ENCODE data around the gene TAAR6. TPM values are rescaled to one million over a fixed set of nuclear protein-coding genes. Genes with fewer than 3 reads are reported as not detected.
A peak's percentile ranks its signal among the peaks of the same experiment; 100 is the strongest.
"Not testable (repeated sequence)": the region's sequence is repeated elsewhere in the genome, so short reads cannot be mapped to it uniquely, and the experiment has no call there.

TAAR6 gene
- total and polyA plus RNA-seq, 10 donors, result not detected

DNA sequence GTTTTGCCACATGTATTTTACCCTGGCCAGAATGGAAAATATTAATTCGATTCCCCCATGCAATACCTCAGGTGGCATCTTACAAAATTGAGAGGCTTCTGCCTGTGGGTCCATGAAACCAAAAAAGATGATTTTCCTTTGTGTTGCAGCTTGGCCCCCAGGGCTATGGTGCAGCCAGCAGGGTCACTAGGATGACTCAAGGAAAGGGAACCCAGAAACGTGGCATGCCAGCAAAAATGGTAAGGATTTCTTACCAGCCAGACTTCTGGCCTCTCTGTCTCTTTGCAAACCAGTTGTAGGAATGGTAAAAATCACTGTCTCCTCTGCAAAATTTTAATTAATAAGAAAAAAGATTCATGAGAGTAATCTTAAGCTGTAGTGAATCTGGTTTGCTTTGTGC, 43.7 kb upstream of the TAAR6 start:
- no peak overlapping the region for H3K27ac ChIP-seq
- H3K27me3 ChIP-seq (replicated peaks in 1 of 7), result peaks cover 0 to 7% (median 0%) of the 10 kb centered on the region in 7 donors
- no peaks in the 10 kb centered on the region for H3K9me3 ChIP-seq
- peaks cover 0 to 10% (median 4%) of the 10 kb centered on the region in 6 donors for H3K4me1 ChIP-seq
- no peak overlapping the region for H3K4me3 ChIP-seq
- TF ChIP-seq, protein P1, sequence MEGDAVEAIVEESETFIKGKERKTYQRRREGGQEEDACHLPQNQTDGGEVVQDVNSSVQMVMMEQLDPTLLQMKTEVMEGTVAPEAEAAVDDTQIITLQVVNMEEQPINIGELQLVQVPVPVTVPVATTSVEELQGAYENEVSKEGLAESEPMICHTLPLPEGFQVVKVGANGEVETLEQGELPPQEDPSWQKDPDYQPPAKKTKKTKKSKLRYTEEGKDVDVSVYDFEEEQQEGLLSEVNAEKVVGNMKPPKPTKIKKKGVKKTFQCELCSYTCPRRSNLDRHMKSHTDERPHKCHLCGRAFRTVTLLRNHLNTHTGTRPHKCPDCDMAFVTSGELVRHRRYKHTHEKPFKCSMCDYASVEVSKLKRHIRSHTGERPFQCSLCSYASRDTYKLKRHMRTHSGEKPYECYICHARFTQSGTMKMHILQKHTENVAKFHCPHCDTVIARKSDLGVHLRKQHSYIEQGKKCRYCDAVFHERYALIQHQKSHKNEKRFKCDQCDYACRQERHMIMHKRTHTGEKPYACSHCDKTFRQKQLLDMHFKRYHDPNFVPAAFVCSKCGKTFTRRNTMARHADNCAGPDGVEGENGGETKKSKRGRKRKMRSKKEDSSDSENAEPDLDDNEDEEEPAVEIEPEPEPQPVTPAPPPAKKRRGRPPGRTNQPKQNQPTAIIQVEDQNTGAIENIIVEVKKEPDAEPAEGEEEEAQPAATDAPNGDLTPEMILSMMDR (IDR thresholded peaks at IDR 0.05 in 8 of 11, conservative IDR thresholded peaks at IDR 0.05 in 3 of 11), result no peak
- TF ChIP-seq POLR2AphosphoS5 (IDR thresholded peaks at IDR 0.05) (no peak), POLR2A (IDR thresholded peaks at IDR 0.05) (no peak)
- WGBS, 5 donors, result 52 to 73% (median 65%) methylated on average over 2 of the region's 2 CpGs
- no peak for DNase-seq
- intact Hi-C loops (cut with DNase I; ENCODE audit: low total_unique reads), result no loop called here
- H3K36me3 ChIP-seq, result no peaks in the 10 kb centered on the region

DNA sequence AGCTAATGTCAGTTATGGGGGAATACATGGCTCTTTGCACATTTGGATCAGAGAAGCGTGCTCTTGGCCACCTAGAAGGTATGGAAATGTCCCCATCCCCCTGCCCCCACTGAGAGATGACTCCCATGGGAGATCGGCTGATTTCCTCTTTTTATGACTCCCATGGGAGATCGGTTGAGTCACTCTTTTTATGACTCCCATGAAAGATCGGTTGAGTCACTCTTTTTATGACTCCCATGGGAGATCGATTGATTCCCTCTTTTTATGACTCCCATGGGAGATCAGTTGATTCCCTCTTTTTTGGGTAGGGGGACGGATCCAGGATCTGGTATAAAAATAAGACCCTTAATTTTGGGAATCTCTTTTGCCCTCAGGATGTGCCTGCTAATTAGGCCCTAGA, 42.3 kb upstream of the TAAR6 start:
- Histone ChIP-seq H3K9me3 (no peaks in the 10 kb centered on the region), H3K4me3 (no peak overlapping the region), H3K36me3 (no peaks in the 10 kb centered on the region), H3K27ac (no peak overlapping the region), H3K27me3 (replicated peaks in 1 of 7) (peaks cover 0 to 7% (median 0%) of the 10 kb centered on the region in 7 donors), H3K4me1 (peaks cover 0 to 10% (median 4%) of the 10 kb centered on the region in 6 donors)
- 71 to 87% (median 80%) methylated on average over 6 of the region's 6 CpGs for WGBS, 5 donors
- TF ChIP-seq, protein P1 (IDR thresholded peaks at IDR 0.05 in 8 of 11, conservative IDR thresholded peaks at IDR 0.05 in 3 of 11), result no peak
- TF ChIP-seq POLR2A (IDR thresholded peaks at IDR 0.05), result no peak
- TF ChIP-seq POLR2AphosphoS5 (IDR thresholded peaks at IDR 0.05), result no peak
- intact Hi-C loops (cut with DNase I; ENCODE audit: low total_unique reads), result no loop called here
- DNase-seq, result no peak

DNA sequence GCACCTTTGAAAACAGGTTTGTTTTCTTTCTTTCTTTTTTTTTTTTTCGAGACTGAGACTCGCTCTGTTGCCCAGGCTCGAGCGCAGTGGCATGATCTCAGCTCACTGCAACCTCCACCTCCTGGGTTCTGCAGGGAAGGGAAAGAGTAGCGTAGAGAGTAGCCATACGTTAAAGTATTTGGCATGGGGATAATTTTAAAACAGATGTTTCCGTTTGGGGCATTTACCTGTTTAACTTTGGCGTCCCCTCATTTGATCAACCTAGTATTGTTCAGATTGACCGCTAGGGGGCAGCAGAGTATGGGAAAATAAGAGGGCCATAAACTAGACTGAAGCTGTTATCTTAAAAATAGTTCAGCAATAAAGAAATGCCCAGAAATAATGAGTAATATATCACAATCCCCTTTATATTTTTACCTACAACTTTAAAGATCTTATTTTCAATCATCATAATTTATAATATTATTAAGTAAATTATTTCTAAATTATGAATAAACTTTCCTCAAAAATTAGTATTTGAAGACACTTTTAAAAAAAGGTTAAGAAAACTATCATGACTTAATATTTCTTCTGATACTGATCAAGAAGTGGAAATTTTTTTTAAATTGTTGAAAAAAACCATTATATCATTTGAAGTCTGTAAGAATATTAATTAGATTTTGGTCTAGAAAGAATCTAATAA, 39.7 kb upstream of the TAAR6 start:
- DNase-seq, result no peak
- TF ChIP-seq POLR2AphosphoS5 (IDR thresholded peaks at IDR 0.05) (no peak), POLR2A (IDR thresholded peaks at IDR 0.05) (no peak)
- TF ChIP-seq, protein P1 (IDR thresholded peaks at IDR 0.05 in 8 of 11, conservative IDR thresholded peaks at IDR 0.05 in 3 of 11), result peak; percentile 49 to 84 (median 77)
- Histone ChIP-seq H3K4me1 (peaks cover 0 to 10% (median 4%) of the 10 kb centered on the region in 6 donors), H3K9me3 (peaks cover 0 to 9% (median 4%) of the 10 kb centered on the region in 8 donors), H3K27ac (no peak overlapping the region), H3K27me3 (replicated peaks in 1 of 7) (peaks cover 0 to 7% (median 0%) of the 10 kb centered on the region in 7 donors), H3K36me3 (no peaks in the 10 kb centered on the region), H3K4me3 (peak overlapping the region in 2 of 8 donors; percentile 8 to 48)
- WGBS, 5 donors, result 18 to 30% (median 22%) methylated on average over 9 of the region's 9 CpGs
- intact Hi-C loops (cut with DNase I; ENCODE audit: low total_unique reads), result no loop called here

DNA sequence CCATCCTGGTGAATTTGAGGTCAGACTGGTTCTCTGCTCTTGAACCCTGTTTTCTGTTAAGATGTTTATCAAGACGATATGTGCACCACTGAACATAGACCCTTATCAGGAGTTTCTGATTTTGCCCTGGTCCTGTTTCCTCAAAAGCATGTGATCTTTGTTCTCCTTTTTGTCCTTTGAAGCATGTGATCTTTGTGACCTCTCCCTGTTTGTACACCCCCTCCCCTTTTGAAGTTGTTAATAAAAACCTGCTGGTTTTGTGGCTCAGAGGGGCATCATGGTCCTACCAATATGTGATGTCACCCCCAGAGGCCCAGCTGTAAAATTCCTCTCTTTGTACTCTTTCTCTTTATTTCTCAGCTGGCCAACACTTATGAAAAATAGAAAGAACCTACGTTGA, 35.6 kb upstream of the TAAR6 start:
- H3K4me3 ChIP-seq; H3K27ac ChIP-seq; intact Hi-C loops (cut with DNase I; ENCODE audit: low total_unique reads); H3K9me3 ChIP-seq; H3K36me3 ChIP-seq; DNase-seq: not testable (repeated sequence)
- Histone ChIP-seq H3K27me3 (replicated peaks in 1 of 7) (peaks cover 0 to 16% (median 0%) of the 10 kb centered on the region in 7 donors), H3K4me1 (peaks cover 0 to 10% (median 4%) of the 10 kb centered on the region in 6 donors)
- 71 to 89% (median 82%) methylated on average over 2 of the region's 2 CpGs for WGBS, 5 donors
